Right hindlimb (tissue), 1 donor: ENCODE measurements around the gene LIX1.
"Not testable (repeated sequence)": the region's sequence is repeated elsewhere in the genome, so short reads cannot be mapped to it uniquely, and the experiment has no call there.

ENCODE experiments used
- DNase-seq: peaks from one replicate; pipeline ENCODE4 v3.0.0-alpha.2; 2018

LIX1 gene

DNA sequence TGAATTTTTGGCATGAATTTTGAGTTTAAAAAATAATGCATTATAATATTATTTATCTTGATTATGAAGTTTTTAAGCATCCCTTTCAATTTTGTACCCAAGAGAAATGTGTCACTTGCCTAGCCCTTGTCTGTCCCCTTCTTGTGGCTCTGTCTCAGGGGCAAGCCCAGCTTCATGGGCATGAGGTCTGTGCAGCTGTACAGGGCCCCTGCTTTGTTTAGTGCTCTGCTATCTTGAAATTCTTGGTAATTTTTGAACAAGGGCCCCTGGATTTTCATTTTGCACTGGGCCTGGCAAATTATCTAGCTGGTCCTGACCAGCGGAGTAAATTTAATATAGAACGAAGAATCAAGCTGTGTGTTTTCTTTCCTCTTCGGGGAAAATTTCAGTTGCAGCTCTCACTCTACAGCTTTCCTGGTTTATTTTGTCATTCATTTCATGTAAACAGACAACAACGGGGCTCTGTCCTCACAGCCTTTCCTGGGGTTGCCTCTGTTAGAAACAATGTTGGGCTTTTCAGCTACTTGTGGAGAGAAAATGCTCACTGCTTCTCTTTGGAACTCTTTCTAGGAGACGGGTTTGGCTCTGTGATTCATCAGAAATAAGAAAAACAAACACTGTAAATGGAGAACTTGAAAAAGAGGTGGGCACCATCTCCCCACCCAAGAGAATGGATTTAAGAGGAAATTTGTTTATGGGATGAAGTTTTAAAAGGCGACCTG lies 41.1 kb downstream of the LIX1 start:
- DNase-seq, result no peak

DNA sequence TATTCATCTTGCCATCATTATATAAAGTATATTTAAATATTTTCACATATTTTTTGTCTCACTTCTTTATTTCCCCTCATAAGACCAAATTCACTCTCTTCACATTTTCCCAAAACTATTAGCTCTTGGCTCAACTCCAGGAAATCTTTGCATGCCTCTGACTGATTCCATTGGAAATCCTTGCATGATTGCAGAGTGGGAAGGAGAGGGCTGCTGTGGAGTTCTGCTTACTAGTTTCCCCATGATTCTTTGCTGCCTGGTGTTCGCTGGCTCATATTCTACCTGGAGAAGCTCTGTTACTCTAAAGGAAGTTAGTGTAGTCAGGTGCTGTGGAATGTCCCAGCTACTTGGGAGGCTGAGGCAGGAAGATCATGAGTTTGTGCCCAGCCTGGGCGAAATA lies 41.9 kb downstream of the LIX1 start:
- no peak for DNase-seq

DNA sequence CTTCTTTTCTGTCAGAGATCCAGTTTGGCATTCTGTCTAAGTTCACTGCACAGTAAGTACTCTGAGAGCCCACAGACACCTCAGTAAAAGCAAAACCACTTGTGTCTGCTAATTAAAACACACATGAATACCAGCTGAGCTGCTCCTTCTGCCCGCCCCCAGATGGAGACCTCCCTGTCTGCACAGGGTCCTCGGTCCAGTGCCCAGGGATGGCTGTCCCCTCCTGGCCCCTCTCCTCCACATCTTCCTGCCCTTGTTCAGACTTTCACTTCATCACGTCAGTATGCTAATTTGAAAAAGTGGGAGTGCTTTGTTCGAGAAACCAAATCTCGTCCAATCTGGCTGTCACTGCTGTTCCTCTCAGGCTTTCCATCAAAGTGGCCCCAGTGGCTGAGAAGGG lies 43.5 kb downstream of the LIX1 start:
- no peak for DNase-seq

DNA sequence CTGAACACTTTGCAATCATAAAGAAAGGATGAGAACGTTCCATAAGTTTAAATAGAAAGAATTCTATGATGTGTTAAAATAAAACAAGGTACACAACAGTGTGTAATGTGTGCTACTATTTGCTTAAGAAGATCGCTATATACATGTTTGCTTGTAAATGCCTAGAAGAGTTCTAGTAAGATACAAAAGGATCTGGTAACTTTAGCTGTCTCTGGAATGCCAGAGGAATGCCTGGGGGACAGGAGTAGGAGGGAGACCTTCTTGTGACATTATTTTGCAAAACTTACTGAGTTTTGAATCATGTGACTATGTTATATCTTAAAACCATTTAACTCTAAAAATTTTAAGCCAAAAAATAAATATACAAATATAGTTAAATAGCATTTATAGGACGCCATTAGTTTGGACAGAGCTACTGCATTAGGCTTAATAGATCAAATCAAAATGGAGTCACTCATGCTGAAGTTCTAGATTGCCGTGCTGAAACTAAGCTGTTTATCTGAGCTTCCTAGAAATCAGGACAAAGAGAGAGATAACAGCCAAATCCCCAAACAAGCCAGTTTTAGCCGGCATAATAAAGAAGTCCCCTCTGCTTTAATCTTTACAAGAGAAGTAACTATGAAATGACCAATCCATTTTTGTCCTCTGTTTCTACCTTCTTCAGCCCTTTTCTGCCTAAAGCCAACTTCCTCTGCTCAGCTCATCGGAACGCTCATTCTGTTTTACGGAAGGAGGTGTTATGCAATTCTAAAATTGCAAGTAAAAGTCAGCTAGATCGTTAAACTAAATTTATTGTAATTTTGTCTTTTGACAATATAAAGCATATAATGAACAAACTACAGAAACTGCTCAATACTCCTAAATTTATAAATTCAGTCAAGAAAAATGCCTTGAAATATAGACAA lies 44.8 kb downstream of the LIX1 start:
- DNase-seq, result no peak

DNA sequence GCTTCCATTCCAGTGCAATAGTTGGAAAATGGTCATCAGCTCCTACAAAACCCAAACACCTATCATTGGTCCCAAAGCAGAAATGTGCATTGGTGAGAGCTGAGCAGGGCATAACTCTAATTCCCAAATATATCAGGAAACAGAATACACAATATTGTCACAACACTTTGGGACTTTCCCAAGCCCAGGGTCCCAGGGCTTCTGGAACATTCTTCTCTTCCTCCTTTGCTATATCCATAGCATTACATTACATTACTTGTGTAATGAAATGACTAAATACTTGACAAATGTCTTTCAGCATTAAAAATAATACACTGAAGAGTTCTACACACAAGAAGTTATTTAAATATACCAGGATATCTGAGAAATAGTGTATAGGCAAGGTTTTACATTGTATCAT lies 45.6 kb downstream of the LIX1 start:
- DNase-seq, result no peak

DNA sequence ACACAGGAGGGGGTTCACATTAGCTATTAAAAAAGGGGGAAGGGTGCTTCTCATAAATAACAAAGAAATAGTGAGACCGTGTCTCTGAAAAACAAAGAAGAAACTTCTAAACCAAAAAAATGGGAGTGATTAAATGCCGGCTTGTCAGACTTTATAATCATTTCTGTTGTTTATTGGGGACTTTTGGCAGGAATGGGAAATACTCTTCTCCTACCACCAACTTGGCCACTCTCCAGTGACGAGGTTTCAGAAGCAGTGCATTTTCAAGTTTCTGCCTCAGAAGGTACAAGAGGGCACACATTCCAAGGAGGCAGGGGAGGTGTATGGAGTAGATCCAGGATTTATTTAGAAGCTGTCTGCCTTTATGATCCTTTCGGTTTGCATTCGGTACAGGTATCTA lies 46.2 kb downstream of the LIX1 start:
- no peak for DNase-seq

DNA sequence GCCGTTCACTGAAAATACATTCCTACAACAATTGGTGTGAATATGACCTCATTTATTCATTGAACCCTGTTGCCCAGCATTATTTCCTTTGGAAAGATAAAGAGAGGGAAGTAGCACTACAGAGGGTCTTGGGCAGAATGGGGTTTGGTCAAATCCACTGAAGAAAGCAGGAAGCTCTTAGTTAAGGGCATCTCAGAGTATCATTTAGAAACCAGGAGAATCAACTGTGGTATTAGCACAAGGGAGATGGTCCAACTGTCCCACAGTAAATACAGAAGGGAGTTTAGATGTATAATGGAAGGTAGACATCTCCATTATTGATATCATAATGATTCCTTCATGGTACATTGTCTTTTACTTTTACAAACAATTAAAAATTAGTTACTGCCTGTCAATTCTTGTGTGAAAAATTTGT lies 47.1 kb downstream of the LIX1 start:
- no peak for DNase-seq

DNA sequence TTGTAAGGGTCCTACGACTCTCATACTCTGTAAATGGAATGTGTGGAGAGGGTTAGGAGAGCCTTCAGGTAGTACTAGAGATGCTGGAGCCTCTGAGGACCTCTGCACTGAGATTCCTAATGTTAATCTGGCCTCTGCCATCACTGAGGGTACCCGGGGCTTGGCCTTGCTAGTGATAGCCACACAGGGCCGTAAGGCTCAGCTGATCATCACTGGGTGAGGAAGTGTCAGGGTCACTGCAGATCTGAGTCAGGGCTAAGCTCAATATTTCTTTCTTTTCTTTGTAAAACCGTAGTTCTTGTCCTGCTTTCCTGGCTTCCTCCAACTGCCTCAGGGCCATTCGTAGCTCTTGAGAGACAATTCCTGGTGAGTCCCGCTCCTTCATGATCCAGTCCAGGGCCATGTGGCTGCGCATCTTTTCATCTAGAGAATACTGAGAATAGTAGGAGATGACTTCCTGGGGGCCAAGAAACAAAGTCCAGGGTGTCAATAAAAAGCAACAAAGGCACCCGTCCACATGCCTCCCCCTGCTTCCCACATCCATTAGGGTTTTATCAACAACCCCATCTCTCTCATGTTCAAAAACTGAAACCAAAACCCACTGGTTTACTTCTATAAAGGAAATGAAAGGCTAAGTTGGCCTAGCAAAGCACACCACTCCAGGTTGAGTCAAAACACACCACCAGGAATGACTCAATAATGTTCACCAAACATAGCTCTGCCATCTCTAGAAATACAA lies 47.7 kb downstream of the LIX1 start:
- DNase-seq, result no peak

DNA sequence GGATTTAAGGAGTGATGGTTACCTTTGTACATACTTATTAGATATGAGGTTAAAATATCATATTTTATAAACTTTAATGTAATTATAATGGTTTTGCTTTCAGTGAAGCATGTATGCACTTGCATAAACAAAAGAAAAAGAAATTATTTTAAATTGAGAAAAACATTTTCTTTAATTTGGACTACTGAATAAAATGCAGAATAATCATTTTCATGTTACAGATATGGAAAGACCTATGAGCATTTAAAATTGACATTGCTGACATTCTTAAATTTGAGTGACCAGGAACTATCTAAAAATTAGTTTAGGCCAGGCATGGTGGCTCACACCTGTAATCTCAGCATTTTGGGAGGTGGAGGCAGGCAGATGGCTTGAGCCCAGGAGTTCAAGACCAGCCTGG lies 49.2 kb downstream of the LIX1 start:
- DNase-seq, result no peak

DNA sequence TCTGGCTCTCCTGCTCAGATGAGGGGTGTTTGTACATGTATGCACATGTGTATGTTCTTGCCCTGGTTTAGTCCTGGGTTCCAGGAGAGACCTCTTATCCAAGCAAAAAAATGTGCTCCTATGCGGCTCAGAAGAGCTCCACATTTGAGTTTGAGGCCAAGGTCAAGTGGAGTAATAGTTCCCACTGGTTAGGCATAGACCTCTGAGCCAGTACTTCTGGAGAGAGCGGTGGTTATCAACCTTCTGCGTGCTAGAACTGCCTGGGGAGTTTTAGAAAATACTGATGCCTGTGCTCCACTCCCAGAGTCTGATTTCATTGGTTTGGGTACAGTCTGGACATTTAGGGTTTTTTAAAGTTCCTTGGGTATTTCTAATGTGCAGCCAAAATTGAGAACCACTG lies 51.5 kb downstream of the LIX1 start:
- no peak for DNase-seq

DNA sequence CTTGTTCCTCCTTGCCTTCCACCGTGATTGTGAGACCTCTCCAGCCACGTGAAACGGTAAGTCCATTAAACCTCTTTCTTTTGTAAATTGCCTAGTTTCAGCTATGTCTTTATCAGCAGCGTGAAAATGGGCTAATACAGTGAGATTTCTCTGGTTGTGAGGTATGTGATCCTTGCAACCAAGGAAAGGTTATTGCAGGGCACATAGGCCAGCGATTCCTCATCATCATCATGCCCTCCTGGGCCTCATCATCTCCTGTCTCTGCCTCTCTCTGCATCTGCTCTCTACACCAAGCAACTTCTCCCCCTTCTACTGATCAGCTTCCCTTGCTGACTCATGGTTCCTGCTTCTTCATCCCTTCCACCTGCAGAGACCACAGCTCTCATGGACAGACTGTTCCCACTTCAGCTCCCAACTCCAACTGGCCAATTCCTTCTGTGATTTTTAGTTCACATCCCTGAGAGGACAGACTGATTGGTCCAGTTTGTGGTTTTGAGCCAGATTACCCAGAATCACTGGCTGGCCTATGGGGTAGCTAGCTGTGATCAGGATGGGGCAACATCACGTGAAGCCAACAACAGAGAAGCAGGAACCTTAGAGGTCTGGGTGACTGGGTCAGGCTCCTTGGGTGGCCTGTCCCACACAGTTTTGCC lies 53.1 kb downstream of the LIX1 start:
- no peak for DNase-seq

DNA sequence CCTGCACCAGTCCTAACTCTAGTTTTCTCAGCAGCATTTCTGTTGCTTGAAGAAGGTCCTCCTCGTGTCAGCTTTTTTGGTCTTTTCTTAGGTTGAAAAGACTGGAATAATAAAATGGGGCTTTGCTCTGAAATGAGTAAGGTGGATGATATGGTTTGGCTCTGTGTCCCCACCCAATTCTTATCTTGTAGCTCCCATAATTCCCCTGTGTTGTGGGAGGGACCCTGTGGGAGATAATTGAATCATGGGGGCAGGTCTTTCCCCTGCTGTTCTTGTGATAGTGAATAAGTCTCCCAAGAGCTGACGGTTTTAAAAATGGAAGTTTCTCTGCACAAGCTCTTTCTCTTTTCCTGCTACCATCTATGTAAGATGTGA lies 53.6 kb downstream of the LIX1 start:
- DNase-seq, result no peak

DNA sequence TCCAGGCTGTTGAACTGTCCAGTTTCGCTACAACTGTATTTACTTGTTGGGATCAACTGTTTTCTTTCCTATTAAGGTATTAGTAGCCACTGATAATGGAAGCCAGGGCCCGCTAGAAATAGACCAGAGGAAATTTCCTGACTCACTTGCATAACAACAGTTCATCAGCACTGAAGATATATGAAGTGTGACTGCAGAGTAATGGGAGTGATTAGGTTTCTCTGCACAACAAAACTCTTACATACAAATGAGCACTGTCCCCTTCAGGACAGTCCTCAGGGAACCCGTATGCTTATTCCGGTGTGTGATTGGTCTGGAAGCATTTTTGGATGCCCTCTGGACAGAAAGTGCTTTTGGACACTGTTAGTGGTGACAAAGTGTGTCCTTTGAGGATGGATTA lies 55.3 kb downstream of the LIX1 start:
- no peak for DNase-seq

DNA sequence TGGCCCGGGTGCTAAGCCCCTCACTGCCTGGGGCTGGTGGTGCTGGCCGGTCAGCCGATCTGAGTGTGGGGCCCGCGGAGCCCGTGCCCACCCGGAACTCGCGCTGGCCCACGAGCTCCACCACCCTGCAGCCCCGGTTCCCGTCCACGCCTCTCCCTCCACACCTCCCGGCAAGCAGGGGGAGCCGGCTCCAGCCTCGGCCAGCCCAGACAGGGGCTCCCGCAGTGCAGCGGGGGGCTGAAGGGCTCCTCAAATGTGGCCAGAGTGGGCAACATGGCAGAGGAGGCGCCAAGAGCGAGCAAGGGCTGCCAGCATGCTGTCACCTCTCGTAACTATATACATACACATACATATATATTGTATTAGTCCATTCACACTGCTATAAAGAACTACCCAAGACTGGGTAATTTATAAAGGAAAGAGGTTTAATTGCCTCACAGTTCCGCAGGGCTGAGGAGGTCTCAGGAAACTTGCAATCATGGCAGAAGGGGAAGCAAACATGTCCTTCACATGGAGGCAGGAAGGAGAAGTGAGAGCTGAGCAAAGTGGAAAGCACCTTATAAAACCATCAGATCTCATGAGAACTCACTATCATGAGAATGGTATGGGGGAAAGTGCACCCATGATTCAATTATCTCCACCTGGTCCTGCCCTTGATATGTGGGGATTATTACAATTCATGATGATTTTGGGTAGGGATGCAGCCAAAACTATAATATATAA lies 56.8 kb downstream of the LIX1 start:
- no peak for DNase-seq

DNA sequence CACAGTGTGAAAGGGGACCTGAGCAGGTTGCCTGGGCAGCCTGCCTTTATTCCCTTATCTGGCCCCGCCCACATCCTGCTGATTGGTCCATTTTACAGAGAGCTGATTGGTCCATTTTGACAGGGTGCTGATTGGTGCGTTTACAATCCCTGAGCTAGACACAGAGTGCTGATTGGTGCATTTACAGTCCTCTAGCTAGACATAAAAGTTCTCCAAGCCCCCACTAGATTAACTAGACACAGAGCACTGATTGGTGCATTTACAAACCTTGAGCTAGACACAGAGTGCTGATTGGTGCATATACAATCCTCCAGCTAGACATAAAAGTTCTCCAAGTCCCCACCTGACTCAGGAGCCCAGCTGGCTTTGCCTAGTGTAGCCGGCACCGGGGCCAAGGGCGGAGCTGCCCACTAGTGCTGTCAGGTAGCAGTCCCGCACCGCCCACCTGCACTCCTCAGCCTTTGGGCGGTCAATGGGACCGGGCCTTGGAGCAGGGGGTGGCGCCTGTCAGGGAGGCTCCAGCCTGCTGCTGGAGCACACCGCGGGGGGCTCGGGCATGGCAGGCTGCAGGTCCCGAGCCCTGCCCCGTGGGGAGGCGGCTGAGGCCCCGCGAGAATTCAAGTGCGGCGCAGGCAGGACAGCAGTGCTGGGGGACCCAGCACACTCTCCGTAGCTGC lies 57.5 kb downstream of the LIX1 start:
- not testable (repeated sequence) for DNase-seq

DNA sequence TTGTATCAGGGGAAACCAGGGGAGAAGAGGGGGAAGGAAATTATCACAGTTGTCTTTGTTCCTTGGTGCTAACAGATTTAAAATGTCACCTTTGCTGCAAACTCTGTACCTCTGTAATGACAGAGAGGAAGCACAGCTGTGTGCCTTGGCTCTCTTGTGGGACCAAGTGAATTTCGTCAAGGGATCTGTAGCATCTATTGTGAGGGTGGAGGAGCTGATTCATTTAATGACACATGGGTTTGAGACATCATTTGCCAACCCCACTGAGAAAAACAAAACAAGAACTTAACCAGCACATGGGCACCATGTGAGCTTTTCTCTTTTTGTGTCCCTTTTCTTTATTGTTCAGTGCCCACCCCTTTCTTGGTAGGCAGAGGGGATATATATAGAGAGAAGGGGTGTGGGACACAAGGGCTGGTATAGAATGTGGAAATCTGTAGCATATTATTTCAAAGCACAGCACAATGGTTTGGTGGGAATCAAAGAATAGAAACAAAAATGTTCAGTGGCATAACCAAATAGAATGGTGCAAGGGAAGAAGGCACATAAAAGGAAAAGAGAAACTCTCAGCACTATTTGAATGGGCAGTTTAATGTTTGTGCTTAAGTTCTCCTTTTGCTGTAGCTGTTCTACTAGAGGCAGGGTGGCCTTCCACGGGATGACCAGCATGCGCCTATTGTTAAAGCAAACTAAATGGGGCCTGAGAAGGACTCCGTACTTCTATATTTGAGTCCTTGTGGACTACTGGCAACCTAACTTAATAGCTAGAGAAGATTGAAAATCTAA lies 63.3 kb downstream of the LIX1 start:
- DNase-seq, result no peak

DNA sequence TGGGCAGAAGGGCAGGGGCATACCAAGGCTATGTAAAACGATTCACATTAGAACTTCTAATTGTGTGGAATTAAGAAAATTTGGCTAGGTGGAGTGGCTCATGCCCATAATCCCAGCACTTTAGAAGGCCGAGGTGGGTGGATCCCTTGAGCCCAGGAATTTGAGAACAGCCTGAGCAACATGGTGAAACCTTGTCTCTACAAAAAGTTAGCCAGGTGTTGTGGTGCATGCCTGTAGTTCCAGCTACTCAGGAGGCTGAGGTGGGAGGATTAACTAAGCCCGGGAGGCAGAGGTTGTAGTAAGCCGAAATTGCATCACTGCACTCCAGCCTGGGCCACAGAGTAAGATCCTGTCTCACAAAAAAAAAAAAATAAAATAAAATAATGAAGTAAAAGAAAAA lies 65.2 kb downstream of the LIX1 start:
- DNase-seq, result no peak

DNA sequence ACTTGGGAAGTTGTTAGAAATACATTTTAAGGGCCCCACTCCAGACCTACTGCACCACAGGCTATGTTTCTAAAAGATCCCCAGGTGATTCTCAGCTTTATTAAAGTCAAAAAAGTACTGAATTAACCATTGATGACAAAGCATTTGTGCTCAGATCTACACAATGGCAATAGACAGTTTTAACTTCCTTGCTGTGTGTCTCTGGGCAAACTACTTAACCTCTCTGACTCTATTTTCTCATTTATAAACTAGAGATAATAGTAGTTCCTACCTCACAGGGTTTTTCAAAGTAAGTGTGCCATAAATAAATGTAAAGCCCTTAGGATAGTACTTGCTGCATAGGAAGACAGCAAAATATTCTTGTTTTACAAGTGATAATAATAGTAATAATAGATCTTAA lies 66.3 kb downstream of the LIX1 start:
- no peak for DNase-seq

DNA sequence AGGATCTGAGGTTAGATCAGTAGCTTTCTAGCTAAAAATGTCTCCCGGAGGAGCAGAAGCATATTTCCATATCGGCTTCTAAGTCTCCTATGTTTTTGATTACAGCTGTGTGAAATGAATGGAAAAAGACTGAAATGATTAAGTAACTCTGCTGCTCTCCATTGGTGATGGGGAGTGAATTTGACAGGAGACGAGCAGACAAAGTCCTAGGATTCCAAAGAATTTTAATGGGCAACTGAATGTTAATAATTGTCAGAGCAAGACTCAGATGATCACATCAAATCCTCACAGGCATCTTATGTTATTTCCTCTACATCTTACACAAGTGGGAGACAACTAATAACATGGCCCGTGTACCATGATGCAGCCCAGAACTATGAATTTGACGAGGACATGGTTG lies 66.8 kb downstream of the LIX1 start:
- DNase-seq, result no peak

DNA sequence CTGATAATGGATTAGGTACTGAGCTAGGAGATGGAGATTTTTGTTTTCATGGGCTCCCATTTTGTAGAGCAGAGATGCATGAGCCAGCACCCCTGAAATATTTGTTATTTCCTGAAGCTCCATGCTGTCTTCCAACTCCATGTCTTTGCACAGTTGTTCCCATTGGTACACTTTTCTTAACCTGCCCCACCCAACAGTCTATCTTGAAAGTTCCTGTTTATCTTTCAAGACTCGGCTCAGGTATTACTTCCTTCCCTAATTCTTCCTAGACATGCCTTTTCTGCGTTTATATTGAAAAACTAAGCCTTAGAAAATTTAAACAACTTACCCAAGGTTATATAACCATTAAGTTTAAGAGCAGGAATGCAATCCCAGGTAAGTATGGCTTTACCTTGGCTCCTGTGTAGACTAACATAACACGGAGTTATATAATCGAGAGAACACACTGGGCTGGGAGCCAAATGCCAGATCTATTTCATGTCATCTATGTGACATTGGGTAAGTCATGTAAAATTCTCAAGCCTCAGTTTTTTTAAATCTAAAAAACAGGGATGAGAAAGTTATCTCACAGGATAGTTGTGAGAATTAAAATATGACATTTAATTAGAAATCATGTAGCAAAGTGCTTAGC lies 67.4 kb downstream of the LIX1 start:
- no peak for DNase-seq

DNA sequence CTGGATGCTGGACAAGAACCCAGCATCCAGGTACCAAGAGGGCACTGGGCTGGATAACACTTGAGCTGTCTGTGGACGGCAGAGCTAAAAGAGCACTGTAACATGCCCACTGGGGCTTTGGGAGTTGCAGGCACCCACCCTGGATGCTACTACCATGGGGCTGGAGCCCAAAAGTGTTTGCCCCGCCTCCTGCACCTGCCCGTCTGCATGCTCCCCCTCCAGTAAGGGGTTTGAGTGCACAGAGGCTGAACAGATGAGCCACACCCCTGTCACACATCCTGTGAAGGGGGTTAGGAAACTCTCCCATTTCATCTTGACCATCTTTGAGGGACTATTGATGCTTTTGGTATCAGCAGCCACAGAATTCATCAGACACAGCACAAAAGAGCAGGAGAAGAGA lies 69.0 kb downstream of the LIX1 start:
- no peak for DNase-seq
